HepG2 (cell line): Measurements from ENCODE around the gene CMTM1. TPM values are rescaled to one million over a fixed set of nuclear protein-coding genes. Genes with fewer than 3 reads are reported as not detected.

Experiments
- ATAC-seq: fragments of 200-7000 bp; cut with Tn5 transposase; 3 replicates; pipeline ENCODE4 v1.9.1; 2020; ENCODE audit warnings: mild to moderate bottlenecking, moderate library complexity
- BruUV-seq: library from RNA; stranded (reverse); fragments of 400-500 nt; replicated peaks from 2 replicates; lab custom pipeline; 2021; lab: Mats Ljungman, UMichigan
- CTCF ChIA-PET: fragments of 300-600 bp; formaldehyde crosslinking; extraction: SDS; loops from one replicate; lab custom pipeline; 2021; ENCODE audit warnings: low total read pairs, inconsistent platforms, low intra/inter-chr PET ratio; lab: Yijun Ruan, JAX
- POLR2A ChIA-PET: fragments of 350-600 bp; sonication (Branson Sonifier 250); formaldehyde crosslinking; loops from one replicate; lab custom pipeline; 2020; ENCODE audit warnings: antibody characterized with exemption, inconsistent platforms; lab: Yijun Ruan, JAX
- DNase-seq: peaks from one replicate; pipeline ENCODE4 v3.0.0-alpha.2; 2015; ENCODE audit warnings: low spot score
- FAIRE-seq: peaks from 3 replicates; lab custom pipeline; 2011; peaks lifted over from hg19 to GRCh38; lab: Jason Lieb, UNC
- H2AFZ ChIP-seq: one replicate; pipeline ENCODE4 v1.6.1; 2011; ENCODE audit warnings: low read length, inconsistent platforms
- H3K27ac ChIP-seq: fragments of 300-600 bp; 3 replicates; pipeline ENCODE4 v1.8.0; 2011; ENCODE audit warnings: mixed run types, mild to moderate bottlenecking, mixed read lengths, low read length, inconsistent platforms; ENCODE audit not compliant: insufficient read depth; ENCODE audit errors: extremely low read length
- H3K27me3 ChIP-seq, 2 experiments: fragments of 200-600 bp in 1 of 2; 2 replicates in 1 of 2; 3 replicates in 1 of 2; pipeline versions ENCODE4 v1.6.0 to v1.8.0; 2011; ENCODE audit warnings: low read length in 2 of 2, mild to moderate bottlenecking in 2 of 2, moderate library complexity in 2 of 2, inconsistent platforms in 1 of 2; ENCODE audit not compliant: insufficient read depth in 2 of 2, control insufficient read depth in 1 of 2
- H3K36me3 ChIP-seq, 2 experiments: fragments of 200-600 bp in 1 of 2; replicated peaks in 1 of 2; 2 replicates in 1 of 2; 3 replicates in 1 of 2; pipeline versions ENCODE4 v1.5.1 to v1.8.0; 2011; ENCODE audit warnings: low read length in 2 of 2, inconsistent platforms in 1 of 2; ENCODE audit not compliant: insufficient read depth in 2 of 2, control insufficient read depth in 1 of 2
- H3K4me1 ChIP-seq: 2 replicates; pipeline ENCODE4 v1.5.1; 2012; ENCODE audit warnings: low read length, inconsistent platforms; ENCODE audit not compliant: insufficient read depth
- H3K4me2 ChIP-seq: 2 replicates; pipeline ENCODE4 v1.6.0; 2011; ENCODE audit warnings: low read depth, low read length, inconsistent platforms
- H3K4me3 ChIP-seq, 3 experiments: fragments of 200-600 bp in 1 of 3; sonication (generic), shearing (Covaris generic) in 1 of 3; replicated peaks in 1 of 3; 2 replicates each; pipeline ENCODE4 v1.5.1; 2011 to 2016; ENCODE audit warnings: low read length in 3 of 3, inconsistent platforms in 2 of 3, low read depth in 2 of 3, mild to moderate bottlenecking in 2 of 3, control low read depth in 1 of 3, mixed read lengths in 1 of 3; ENCODE audit not compliant: insufficient read depth in 1 of 3
- H3K79me2 ChIP-seq: one replicate; pipeline ENCODE4 v1.6.1; 2011; ENCODE audit warnings: low read length, inconsistent platforms; ENCODE audit not compliant: insufficient read depth
- H3K9ac ChIP-seq: 2 replicates; pipeline ENCODE4 v1.6.0; 2011; ENCODE audit warnings: mild to moderate bottlenecking, low read depth, low read length, inconsistent platforms; ENCODE audit not compliant: insufficient read depth
- H3K9me3 ChIP-seq: 2 replicates; pipeline ENCODE4 v1.5.1; 2012; ENCODE audit warnings: mild to moderate bottlenecking, low read length
- H4K20me1 ChIP-seq: 2 replicates; pipeline ENCODE4 v1.6.0; 2011; ENCODE audit warnings: inconsistent platforms, mild to moderate bottlenecking, low read length, moderate library complexity; ENCODE audit not compliant: insufficient read depth
- ATM ChIP-seq: fragments of 450-650 bp; IDR thresholded peaks from 2 replicates; pipeline ENCODE4 v1.7.1; 2017; ENCODE audit warnings: mild to moderate bottlenecking, borderline replicate concordance
- EHMT2 ChIP-seq: fragments of 200-600 bp; sonication (generic); IDR thresholded peaks from 2 replicates; pipeline ENCODE4 v1.7.0; 2017; ENCODE audit warnings: antibody characterized with exemption, low read depth, low read length, borderline replicate concordance
- FOXK1 ChIP-seq: sonication (generic); formaldehyde crosslinking; IDR thresholded peaks from 2 replicates; pipeline ENCODE4 v1.4.0; 2020; ENCODE audit warnings: low read depth, missing genetic modification reagents, borderline replicate concordance
- HNRNPUL1 ChIP-seq: fragments of 200-400 bp; formaldehyde crosslinking; IDR thresholded peaks from 2 replicates; pipeline ENCODE4 v1.6.1; 2017; ENCODE audit warnings: low read depth, mild to moderate bottlenecking, low read length, moderate library complexity
- IRX3 ChIP-seq: sonication (generic); formaldehyde crosslinking; IDR thresholded peaks from 2 replicates; pipeline ENCODE4 v1.8.1; 2023; ENCODE audit warnings: mild to moderate bottlenecking, low read depth, missing genetic modification reagents, borderline replicate concordance
- KDM1A ChIP-seq: IDR thresholded peaks from 2 replicates; pipeline ENCODE4 v1.6.1; 2016; ENCODE audit warnings: missing compliant biosample characterization
- SMAD9 ChIP-seq: sonication (generic); formaldehyde crosslinking; IDR thresholded peaks from 2 replicates; pipeline ENCODE4 v1.5.1; 2020; ENCODE audit warnings: mild to moderate bottlenecking, missing genetic modification reagents
- SNAI1 ChIP-seq: sonication (generic); formaldehyde crosslinking; IDR thresholded peaks from 2 replicates; pipeline ENCODE4 v1.5.0; 2020; ENCODE audit warnings: mild to moderate bottlenecking, missing genetic modification reagents, borderline replicate concordance
- SOX5 ChIP-seq: IDR thresholded peaks from 2 replicates; pipeline ENCODE4 v1.6.1; 2016; ENCODE audit warnings: borderline replicate concordance
- SRF ChIP-seq: IDR thresholded peaks from 2 replicates; pipeline ENCODE4 v1.6.1; 2011; ENCODE audit warnings: mild to moderate bottlenecking, low read depth, low read length, moderate library complexity
- ZNF530 ChIP-seq: sonication (generic); formaldehyde crosslinking; IDR thresholded peaks from 2 replicates; pipeline ENCODE4 v1.5.0; 2020; ENCODE audit warnings: low read depth, mild to moderate bottlenecking, missing genetic modification reagents
- ZNF660 ChIP-seq: sonication (generic); formaldehyde crosslinking; IDR thresholded peaks from 2 replicates; pipeline ENCODE4 v1.5.1; 2020; ENCODE audit warnings: mild to moderate bottlenecking, low read depth, missing genetic modification reagents, borderline replicate concordance
- WGBS: methylation state at CpG from one replicate; pipeline ENCODE4 v1.1.6; 2017; ENCODE audit warnings: low lambda C conversion rate; 5-methylcytosine and 5-hydroxymethylcytosine counted together
- in situ Hi-C: cut with HindIII; loops from 2 replicates; pipeline ENCODE4 v1.10.0; 2017; ENCODE audit warnings: low pct_unique_long_range_greater_than_20kb; ENCODE audit not compliant: extremely low pct_ligation_motif_present
- intact Hi-C: fragments of 100-400 bp; cut with micrococcal nuclease; formaldehyde crosslinking; loops from one replicate; pipeline ENCODE4 v1.10.0; 2022; ENCODE audit not compliant: unreplicated experiment
- polyA plus RNA-seq, 8 experiments: library from polyadenylated mRNA; depleted of rRNA in 3 of 8; stranded (reverse) in 7 of 8; unstranded in 1 of 8; fragments of >200 nt; fragmentation: Illumina TruSeq in 4 of 8; extraction: Trizol in 4 of 8; gene quantifications; 2 replicates each; pipeline versions ENCODE4 v1.2.1 to v1.2.3, GENCODE V29; 2011 to 2016; ENCODE audit warnings: low read depth in 4 of 8, missing spikeins in 1 of 8, mixed read lengths in 1 of 8; ENCODE audit not compliant: insufficient read depth in 1 of 8
- total RNA-seq, 5 experiments: library from RNA; depleted of rRNA; stranded (reverse); fragments of >200 nt; fragmentation: Illumina TruSeq; extraction: Trizol; gene quantifications; 2 replicates each; pipeline ENCODE4 v1.2.3, GENCODE V29; 2016; ENCODE audit warnings: low read depth in 1 of 5
- TF ChIP-seq, protein P1 (sequence below): IDR thresholded peaks from 2 replicates; pipeline ENCODE4 v1.6.1; 2016; ENCODE audit warnings: low read depth
- TF ChIP-seq, protein P2 (sequence below): IDR thresholded peaks from 2 replicates; pipeline ENCODE4 v1.6.1; 2012; ENCODE audit warnings: inconsistent platforms
- TF ChIP-seq, protein P3 (sequence below): sonication (generic); formaldehyde crosslinking; IDR thresholded peaks from 2 replicates; pipeline ENCODE4 v1.8.1; 2023; ENCODE audit warnings: mild to moderate bottlenecking, moderate library complexity, missing genetic modification reagents

CMTM1 gene
- total and polyA plus RNA-seq, 2 of the 13 experiments (the other 11 are each of a cell fraction or from before 2014, with no cell fraction given): 1.7 to 2.9 TPM

DNA sequence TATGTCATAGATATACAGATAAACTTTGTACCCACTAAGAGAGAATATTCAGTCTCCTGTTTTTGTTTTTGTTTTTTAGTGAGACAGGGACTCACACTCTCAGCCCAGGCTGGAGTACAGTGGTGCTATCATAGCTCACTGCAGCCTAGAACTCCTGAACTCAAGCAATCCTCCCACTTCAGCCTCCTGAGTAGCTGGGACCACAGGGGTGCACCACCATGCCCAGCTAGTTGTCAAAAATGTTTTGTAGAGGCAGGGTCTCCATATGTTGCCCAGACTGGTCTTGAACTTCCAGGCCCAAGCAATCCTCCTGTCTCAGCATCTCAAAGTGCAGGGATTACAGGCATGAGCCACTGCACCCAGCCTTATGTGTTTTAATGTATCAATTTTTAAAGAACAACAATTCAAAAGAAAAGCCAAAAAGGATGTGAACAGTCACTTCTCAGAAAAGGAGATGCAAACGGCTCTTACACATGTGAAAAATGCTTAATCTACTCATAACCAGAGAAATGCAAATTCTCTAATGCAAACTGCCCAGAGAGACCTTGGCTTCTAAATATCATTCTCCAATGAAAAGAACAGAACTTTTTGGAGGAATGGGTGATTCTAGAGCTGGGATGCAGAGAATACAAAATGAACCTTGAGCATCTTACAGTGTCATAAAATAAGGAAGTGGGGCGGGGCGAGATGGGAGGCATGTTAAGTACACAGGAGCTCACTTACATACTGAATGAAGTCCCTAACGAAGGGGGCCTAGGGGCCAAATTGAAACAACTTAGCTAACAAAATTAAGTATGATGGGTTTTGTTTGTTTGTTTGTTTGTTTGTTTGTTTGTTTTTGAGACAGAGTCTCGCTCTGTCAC is 31.0 kb downstream of the CMTM1 start:
- no peak for ATAC-seq
- H3K9ac ChIP-seq: no peak overlapping the region
- no peak for TF ChIP-seq SNAI1 (CRISPR knock-in tag)
- TF ChIP-seq, protein P1, sequence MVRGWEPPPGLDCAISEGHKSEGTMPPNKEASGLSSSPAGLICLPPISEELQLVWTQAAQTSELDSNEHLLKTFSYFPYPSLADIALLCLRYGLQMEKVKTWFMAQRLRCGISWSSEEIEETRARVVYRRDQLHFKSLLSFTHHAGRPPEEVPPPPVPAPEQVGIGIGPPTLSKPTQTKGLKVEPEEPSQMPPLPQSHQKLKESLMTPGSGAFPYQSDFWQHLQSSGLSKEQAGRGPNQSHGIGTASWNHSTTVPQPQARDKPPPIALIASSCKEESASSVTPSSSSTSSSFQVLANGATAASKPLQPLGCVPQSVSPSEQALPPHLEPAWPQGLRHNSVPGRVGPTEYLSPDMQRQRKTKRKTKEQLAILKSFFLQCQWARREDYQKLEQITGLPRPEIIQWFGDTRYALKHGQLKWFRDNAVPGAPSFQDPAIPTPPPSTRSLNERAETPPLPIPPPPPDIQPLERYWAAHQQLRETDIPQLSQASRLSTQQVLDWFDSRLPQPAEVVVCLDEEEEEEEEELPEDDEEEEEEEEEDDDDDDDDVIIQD (CRISPR knock-in tag): no peak
- no peak for TF ChIP-seq SOX5 (CRISPR knock-in tag)
- no peak for TF ChIP-seq KDM1A (CRISPR knock-in tag)
- TF ChIP-seq IRX3 (CRISPR knock-in tag): no peak
- no peak for TF ChIP-seq ZNF660 (CRISPR knock-in tag)
- TF ChIP-seq, protein P2, sequence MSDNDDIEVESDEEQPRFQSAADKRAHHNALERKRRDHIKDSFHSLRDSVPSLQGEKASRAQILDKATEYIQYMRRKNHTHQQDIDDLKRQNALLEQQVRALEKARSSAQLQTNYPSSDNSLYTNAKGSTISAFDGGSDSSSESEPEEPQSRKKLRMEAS: no peak
- TF ChIP-seq ATM: no peak
- TF ChIP-seq ZNF530 (CRISPR knock-in tag): no peak
- no peak for TF ChIP-seq SRF
- TF ChIP-seq SMAD9: no peak
- no peak for TF ChIP-seq HNRNPUL1
- TF ChIP-seq, protein P3, sequence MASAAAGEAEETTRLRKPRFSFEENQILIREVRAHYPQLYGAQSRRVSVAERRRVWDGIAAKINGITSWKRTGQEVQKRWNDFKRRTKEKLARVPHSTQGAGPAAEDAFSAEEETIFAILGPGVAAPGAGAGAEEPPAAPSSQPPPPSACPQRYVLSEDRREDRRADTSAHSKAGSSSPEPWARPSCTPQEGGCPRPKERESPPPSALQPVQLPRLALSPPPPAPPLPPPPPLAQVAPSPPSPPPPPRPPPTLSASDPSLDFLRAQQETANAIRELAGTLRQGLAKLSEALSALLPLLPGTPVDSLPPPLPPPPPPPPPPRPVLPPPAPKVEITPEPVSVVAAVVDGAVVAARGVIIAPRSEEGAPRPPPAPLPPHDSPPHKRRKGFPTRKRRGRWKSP (CRISPR knock-in tag): no peak
- TF ChIP-seq EHMT2: no peak
- TF ChIP-seq FOXK1 (CRISPR knock-in tag): no peak
- no peak overlapping the region for H3K27ac ChIP-seq
- no peaks in the 10 kb centered on the region for H4K20me1 ChIP-seq
- intact Hi-C loops (no loop called here), in situ Hi-C loops (no loop called here)
- WGBS: 61% methylated on average over 5 of the region's 5 CpGs
- no peak for FAIRE-seq
- no peak overlapping the region for H3K4me3 ChIP-seq
- no peak overlapping the region for H2AFZ ChIP-seq
- H3K4me2 ChIP-seq: no peak overlapping the region
- peaks cover 1 to 3% of the 10 kb centered on the region in 2 experiments; a peak in 1 of 5 replicates for H3K27me3 ChIP-seq
- BruUV-seq: no TSS peak
- ChIA-PET CTCF (no interaction called here), POLR2A (no interaction called here)
- H3K4me1 ChIP-seq: peaks cover 13% of the 10 kb centered on the region
- no peaks in the 10 kb centered on the region for H3K36me3 ChIP-seq
- no peaks in the 10 kb centered on the region for H3K79me2 ChIP-seq
- no peak for DNase-seq
- H3K9me3 ChIP-seq: no peaks in the 10 kb centered on the region
